ENCODE measurements around the gene OCRL.

OCRL gene

GRCh38 chrX:129556806-129557315, 16.8 kb downstream of the OCRL start:
- Histone ChIP-seq H3K9ac (ENCODE audit: low read depth, low read length) (no peak overlapping the region), H2AFZ (ENCODE audit: low read depth, low read length) (no peak overlapping the region), H3K4me1 (ENCODE audit: insufficient read depth, low read length) (no peaks in the 10 kb centered on the region), H3K27me3 (ENCODE audit: insufficient read depth, low read length, poor library complexity) (no peaks in the 10 kb centered on the region), H3K4me3 (ENCODE audit: low read depth in 1 of 2, low read length in 2 of 2) (no peak overlapping the region), H3K36me3 (ENCODE audit: insufficient read depth, low read length) (peaks cover 24% of the 10 kb centered on the region), H3K4me2 (ENCODE audit: insufficient read depth, low read length) (no peak overlapping the region), H3K27ac (ENCODE audit: low read length) (no peak overlapping the region), H4K20me1 (ENCODE audit: insufficient read depth, low read length) (no peaks in the 10 kb centered on the region), H3K9me3 (ENCODE audit: insufficient read depth, low read length, severe bottlenecking) (no peaks in the 10 kb centered on the region), H3K79me2 (ENCODE audit: insufficient read depth, low read length) (no peaks in the 10 kb centered on the region)
- ATAC-seq (ENCODE audit: insufficient read depth, low read depth) (no peak), DNase-seq (no peak)
- TF ChIP-seq EZH2 (IDR thresholded peaks at IDR 0.05; ENCODE audit: borderline replicate concordance, low read depth, low read length, severe bottlenecking) (no peak), CTCF (IDR thresholded peaks at IDR 0.05; ENCODE audit: borderline replicate concordance, extremely low read depth, low read length, poor library complexity, severe bottlenecking) (no peak)

GRCh38 chrX:129557844-129558480, 17.9 kb downstream of the OCRL start:
- no peak overlapping the region for H3K4me2 ChIP-seq (ENCODE audit: insufficient read depth, low read length)
- H3K4me1 ChIP-seq (ENCODE audit: insufficient read depth, low read length): no peaks in the 10 kb centered on the region
- H3K79me2 ChIP-seq (ENCODE audit: insufficient read depth, low read length): no peaks in the 10 kb centered on the region
- no peak overlapping the region for H3K9ac ChIP-seq (ENCODE audit: low read depth, low read length)
- ATAC-seq (ENCODE audit: insufficient read depth, low read depth): no peak
- H3K9me3 ChIP-seq (ENCODE audit: insufficient read depth, low read length, severe bottlenecking): no peaks in the 10 kb centered on the region
- no peak overlapping the region for H2AFZ ChIP-seq (ENCODE audit: low read depth, low read length)
- H3K27ac ChIP-seq (ENCODE audit: low read length): no peak overlapping the region
- no peak for DNase-seq
- TF ChIP-seq EZH2 (IDR thresholded peaks at IDR 0.05; ENCODE audit: borderline replicate concordance, low read depth, low read length, severe bottlenecking) (no peak), CTCF (IDR thresholded peaks at IDR 0.05; ENCODE audit: borderline replicate concordance, extremely low read depth, low read length, poor library complexity, severe bottlenecking) (no peak)
- no peaks in the 10 kb centered on the region for H4K20me1 ChIP-seq (ENCODE audit: insufficient read depth, low read length)
- peaks cover 34% of the 10 kb centered on the region for H3K36me3 ChIP-seq (ENCODE audit: insufficient read depth, low read length)
- H3K4me3 ChIP-seq (ENCODE audit: low read depth in 1 of 2, low read length in 2 of 2): no peak overlapping the region
- H3K27me3 ChIP-seq (ENCODE audit: insufficient read depth, low read length, poor library complexity): no peaks in the 10 kb centered on the region

GRCh38 chrX:129559783-129560182, 19.7 kb downstream of the OCRL start:
- Histone ChIP-seq H3K27me3 (ENCODE audit: insufficient read depth, low read length, poor library complexity) (no peaks in the 10 kb centered on the region), H3K4me2 (ENCODE audit: insufficient read depth, low read length) (no peak overlapping the region), H3K4me1 (ENCODE audit: insufficient read depth, low read length) (no peaks in the 10 kb centered on the region), H3K36me3 (ENCODE audit: insufficient read depth, low read length) (peaks cover 40% of the 10 kb centered on the region), H3K79me2 (ENCODE audit: insufficient read depth, low read length) (no peaks in the 10 kb centered on the region), H3K9ac (ENCODE audit: low read depth, low read length) (no peak overlapping the region), H3K9me3 (ENCODE audit: insufficient read depth, low read length, severe bottlenecking) (no peaks in the 10 kb centered on the region), H3K4me3 (ENCODE audit: low read depth in 1 of 2, low read length in 2 of 2) (no peak overlapping the region), H4K20me1 (ENCODE audit: insufficient read depth, low read length) (no peaks in the 10 kb centered on the region), H3K27ac (ENCODE audit: low read length) (no peak overlapping the region), H2AFZ (ENCODE audit: low read depth, low read length) (no peak overlapping the region)
- no peak for DNase-seq
- no peak for ATAC-seq (ENCODE audit: insufficient read depth, low read depth)
- no peak for TF ChIP-seq EZH2 (IDR thresholded peaks at IDR 0.05; ENCODE audit: borderline replicate concordance, low read depth, low read length, severe bottlenecking)
- no peak for TF ChIP-seq CTCF (IDR thresholded peaks at IDR 0.05; ENCODE audit: borderline replicate concordance, extremely low read depth, low read length, poor library complexity, severe bottlenecking)
